Activated CD4-positive, alpha-beta T cell treated with anti-CD3 and anti-CD28 coated beads for 4 hours (primary cell): ENCODE measurements around the gene WDR81.
"Not testable (repeated sequence)": the region's sequence is repeated elsewhere in the genome, so short reads cannot be mapped to it uniquely, and the experiment has no call there.

ENCODE experiments used
- DNase-seq, 2 donors: peaks; one replicate each; pipeline ENCODE4 v3.0.0-alpha.2; 2020

The WDR81 gene

GRCh38 chr17:1724351-1724868 lies at the start of gene WDR81:
TSS of gene WDR81 (plus strand) at chr17:1724704. CDS start at chr17:1724960, 256 bp downstream.
- DNase-seq = peak; percentile 81 to 87

- no peak for DNase-seq
These were observed 48.1 kb upstream of the WDR81 start for GRCh38 chr17:1676401-1676800.

GRCh38 chr17:1683459-1683858 lies 41.0 kb upstream of the WDR81 start:
- no peak for DNase-seq

GRCh38 chr17:1684378-1685189 lies 39.9 kb upstream of the WDR81 start, which contains the start of gene PRPF8:
TSS of gene PRPF8 (minus strand) at chr17:1684867. CDS start at chr17:1684571, 296 bp downstream.
- peak; percentile 97 to 98 for DNase-seq

GRCh38 chr17:1686086-1686485 lies 38.4 kb upstream of the WDR81 start:
- no peak for DNase-seq

- not testable (repeated sequence) for DNase-seq
These were observed 36.1 kb upstream of the WDR81 start for GRCh38 chr17:1688405-1688804.

GRCh38 chr17:1690544-1691221 lies 33.8 kb upstream of the WDR81 start:
- DNase-seq = no peak

- DNase-seq = no peak
These were observed 31.2 kb upstream of the WDR81 start for GRCh38 chr17:1693339-1693738.

GRCh38 chr17:1695365-1695764 lies 29.1 kb upstream of the WDR81 start:
- no peak for DNase-seq

- DNase-seq = no peak
These were observed 26.8 kb upstream of the WDR81 start for GRCh38 chr17:1697681-1698080.

- not testable (repeated sequence) for DNase-seq
These were observed 24.6 kb upstream of the WDR81 start for GRCh38 chr17:1699891-1700290.

- no peak for DNase-seq
These were observed 21.4 kb upstream of the WDR81 start for GRCh38 chr17:1703063-1703462.

GRCh38 chr17:1705004-1705403 lies 19.5 kb upstream of the WDR81 start:
- DNase-seq = no peak

GRCh38 chr17:1707107-1707506 lies 17.4 kb upstream of the WDR81 start:
- no peak for DNase-seq

GRCh38 chr17:1708791-1709346 lies 15.6 kb upstream of the WDR81 start:
- not testable (repeated sequence) for DNase-seq

- DNase-seq = no peak
These were observed 15.0 kb upstream of the WDR81 start for GRCh38 chr17:1709403-1709951.

- no peak for DNase-seq
These were observed 14.3 kb upstream of the WDR81 start, which contains the start of gene TLCD2 for GRCh38 chr17:1709971-1710806. TSS of gene TLCD2 (minus strand) at chr17:1710377. CDS start at chr17:1710242, 135 bp downstream.

- DNase-seq = no peak
These were observed 13.5 kb upstream of the WDR81 start for GRCh38 chr17:1710807-1711553.

- no peak for DNase-seq
These were observed 12.7 kb upstream of the WDR81 start for GRCh38 chr17:1711804-1712203.

GRCh38 chr17:1712271-1712670 lies 12.2 kb upstream of the WDR81 start:
- no peak for DNase-seq

GRCh38 chr17:1713160-1713877 lies 11.2 kb upstream of the WDR81 start:
- DNase-seq = no peak
